ENCODE measurements around the gene SPINK8. TPM values are rescaled to one million over a fixed set of nuclear protein-coding genes. Genes with fewer than 3 reads are reported as not detected.
"Not testable (repeated sequence)": the region's sequence is repeated elsewhere in the genome, so short reads cannot be mapped to it uniquely, and the experiment has no call there.

SPINK8 gene
- not detected for total RNA-seq
- long read RNA-seq = 0 reads

- intact Hi-C loops (cut with micrococcal nuclease); ATAC-seq; DNase-seq: not testable (repeated sequence)
These were observed at the start of gene SPINK8 for GRCh38 chr3:48333346-48334245. Gene SPINK8, minus strand, starts transcription at chr3:48333661. Its CDS starts 5,320 bp downstream, at chr3:48328341.

GRCh38 chr3:48372862-48373435 is 39.5 kb upstream of the SPINK8 start:
- intact Hi-C loops (cut with micrococcal nuclease) = no loop called here
- DNase-seq (no peak), ATAC-seq (no peak)

GRCh38 chr3:48372377-48372770 is 38.9 kb upstream of the SPINK8 start:
- intact Hi-C loops (cut with micrococcal nuclease) = no loop called here
- DNase-seq (no peak), ATAC-seq (no peak)

GRCh38 chr3:48371651-48372376 is 38.4 kb upstream of the SPINK8 start, which contains the start of gene FBXW12:
Gene FBXW12, plus strand, starts transcription at chr3:48372219. Its CDS starts 549 bp downstream, at chr3:48372768.
- ATAC-seq (no peak), DNase-seq (no peak)
- intact Hi-C loops (cut with micrococcal nuclease) = no loop called here

- ATAC-seq (no peak), DNase-seq (no peak)
- intact Hi-C loops (cut with micrococcal nuclease) = no loop called here
These were observed 36.9 kb upstream of the SPINK8 start for GRCh38 chr3:48370333-48370713.

- DNase-seq (no peak), ATAC-seq (no peak)
- intact Hi-C loops (cut with micrococcal nuclease) = no loop called here
These were observed 36.4 kb upstream of the SPINK8 start for GRCh38 chr3:48369693-48370332.

GRCh38 chr3:48367201-48367600 is 33.7 kb upstream of the SPINK8 start:
- peak; percentile 50 for DNase-seq
- ATAC-seq = peak; percentile 76
- intact Hi-C loops (cut with micrococcal nuclease) = no loop called here

- ATAC-seq = no peak
- intact Hi-C loops (cut with micrococcal nuclease) = no loop called here
- no peak for DNase-seq
These were observed 31.4 kb upstream of the SPINK8 start for GRCh38 chr3:48364840-48365239.

- intact Hi-C loops (cut with micrococcal nuclease) = no loop called here
These were observed 28.5 kb upstream of the SPINK8 start for GRCh38 chr3:48361928-48362327.

GRCh38 chr3:48356419-48356818 is 23.0 kb upstream of the SPINK8 start:
- intact Hi-C loops (cut with micrococcal nuclease) = no loop called here
- DNase-seq (no peak), ATAC-seq (no peak)

More at GRCh38 chr3:48361928-48362327, 28.5 kb upstream of the SPINK8 start:
- DNase-seq (no peak), ATAC-seq (no peak)

GRCh38 chr3:48353987-48354386 is 20.5 kb upstream of the SPINK8 start:
- no peak for DNase-seq
- intact Hi-C loops (cut with micrococcal nuclease) = no loop called here
- ATAC-seq = no peak

- intact Hi-C loops (cut with micrococcal nuclease) = no loop called here
- ATAC-seq (no peak), DNase-seq (no peak)
These were observed 19.1 kb upstream of the SPINK8 start for GRCh38 chr3:48352546-48352945.

GRCh38 chr3:48347500-48347899 is 14.0 kb upstream of the SPINK8 start:
- intact Hi-C loops (cut with micrococcal nuclease) = no loop called here
- ATAC-seq = no peak
- DNase-seq = no peak

- no peak for ATAC-seq
- DNase-seq = no peak
- intact Hi-C loops (cut with micrococcal nuclease) = no loop called here
These were observed 12.6 kb upstream of the SPINK8 start for GRCh38 chr3:48345946-48346572.

- ATAC-seq (no peak), DNase-seq (no peak)
- intact Hi-C loops (cut with micrococcal nuclease) = no loop called here
These were observed 11.5 kb upstream of the SPINK8 start for GRCh38 chr3:48344867-48345507.

GRCh38 chr3:48343432-48343831 is 10.0 kb upstream of the SPINK8 start:
- no peak for DNase-seq
- no peak for ATAC-seq
- intact Hi-C loops (cut with micrococcal nuclease) = no loop called here

- intact Hi-C loops (cut with micrococcal nuclease) = no loop called here
- no peak for ATAC-seq
- DNase-seq = no peak
These were observed 5.2 kb upstream of the SPINK8 start for GRCh38 chr3:48338635-48339034.

- DNase-seq; intact Hi-C loops (cut with micrococcal nuclease); ATAC-seq: not testable (repeated sequence)
These were observed 4.1 kb upstream of the SPINK8 start for GRCh38 chr3:48337536-48337935.
